GM19043 (cell line): ENCODE measurements around the gene RGS19.

Experiments used
- ATAC-seq: cut with Tn5 transposase; IDR thresholded peaks from one replicate; pipeline ENCODE4 v1.9.1; 2021; ENCODE audit warnings: low read depth; ENCODE audit not compliant: unreplicated experiment

Gene RGS19

DNA sequence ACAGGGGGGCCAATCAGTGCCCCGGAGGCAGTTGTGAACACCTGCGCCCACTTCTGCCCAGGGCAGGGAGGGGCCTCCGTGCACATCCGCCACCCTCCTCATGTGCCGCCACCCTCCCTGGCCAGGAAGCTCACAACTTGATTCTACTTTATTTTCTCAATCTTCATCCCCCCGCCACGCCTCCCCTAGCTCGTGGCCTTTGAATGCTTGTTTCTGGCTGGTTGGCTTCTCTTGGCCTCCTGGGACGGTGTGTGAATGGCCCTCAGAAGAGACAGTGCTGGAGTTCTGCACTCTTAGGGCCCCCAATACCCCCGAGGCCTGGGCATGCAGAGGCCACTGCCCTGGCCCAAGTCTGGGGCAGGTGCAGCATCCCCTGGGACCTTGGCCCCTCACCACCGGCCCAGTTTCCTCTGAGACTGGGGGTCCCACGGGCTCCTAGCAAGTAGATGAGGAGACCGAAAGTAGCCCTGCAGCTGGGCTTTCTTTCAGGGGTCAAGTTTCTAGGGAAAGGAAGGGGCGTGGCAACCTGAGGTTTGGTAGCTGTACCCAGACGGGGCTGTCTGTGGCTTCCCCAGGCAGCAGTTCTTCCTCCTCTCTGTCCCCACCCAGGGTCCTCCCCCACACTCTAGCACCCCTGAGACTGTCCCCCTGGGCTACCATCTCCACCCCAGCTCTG lies 1.3 kb downstream of the RGS19 start:
- ATAC-seq = no peak

GRCh38 chr20:64077541-64077875 lies 1.8 kb downstream of the RGS19 start:
- no peak for ATAC-seq

DNA sequence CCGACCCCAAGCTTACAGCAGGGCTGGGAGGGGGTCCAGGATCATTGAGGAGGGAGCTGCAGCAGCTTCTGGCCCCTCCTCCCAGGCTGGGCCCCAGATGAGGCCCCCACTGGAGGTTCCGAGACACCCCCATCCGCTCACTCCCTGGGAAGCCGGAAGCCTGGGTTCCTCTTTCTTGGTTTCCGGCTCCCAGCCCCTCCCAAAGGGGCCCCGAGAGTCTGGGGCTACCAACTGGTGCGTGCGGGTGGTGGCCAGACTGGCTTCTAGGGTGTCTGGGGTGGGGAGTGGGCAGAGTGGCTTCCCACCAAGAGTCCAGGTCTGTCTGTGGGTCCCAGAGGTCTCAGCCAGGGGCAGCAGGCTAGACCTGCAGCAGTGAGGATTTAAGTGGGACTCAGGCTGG lies 2.2 kb downstream of the RGS19 start:
- no peak for ATAC-seq

GRCh38 chr20:64076061-64076997 lies 3.0 kb downstream of the RGS19 start:
- no peak for ATAC-seq

DNA sequence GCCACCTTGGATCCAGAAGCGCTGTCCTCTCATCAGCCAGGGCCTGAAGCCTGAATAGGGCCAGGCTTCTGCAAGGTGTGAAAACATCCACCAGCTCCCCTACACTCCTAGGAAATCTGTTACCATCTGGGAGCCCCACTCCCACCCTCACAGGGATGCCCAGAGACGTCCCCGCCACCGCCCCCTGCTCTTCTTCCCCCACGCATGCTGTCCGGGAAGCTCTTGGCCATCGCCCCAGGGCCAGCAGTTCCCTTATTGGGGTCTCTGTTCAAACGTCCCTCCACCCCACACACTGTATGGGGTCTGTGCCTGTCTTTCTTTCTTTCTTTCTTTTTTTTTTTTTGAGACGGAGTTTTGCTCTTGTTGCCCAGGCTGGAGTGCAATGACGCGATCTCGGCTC lies 3.8 kb downstream of the RGS19 start:
- ATAC-seq = no peak

DNA sequence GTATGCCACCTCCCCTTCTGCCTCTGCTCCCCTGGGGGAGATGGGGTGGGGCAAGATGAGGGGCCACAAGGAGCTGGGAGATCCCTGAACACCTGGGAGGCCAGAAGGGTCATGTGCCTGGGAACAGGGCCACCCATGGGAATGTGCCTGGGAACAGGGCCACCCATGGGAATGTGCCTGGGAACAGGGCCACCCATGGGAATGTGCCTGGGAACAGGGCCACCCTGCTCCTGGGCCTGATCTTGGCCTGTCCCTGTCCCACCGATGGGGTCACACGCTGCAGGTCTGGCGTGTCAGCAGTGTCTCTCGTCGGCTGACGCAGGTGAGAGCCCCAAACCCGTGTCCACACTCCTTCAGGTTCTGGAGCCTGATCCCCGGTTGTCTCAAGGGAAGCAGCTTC lies 4.4 kb downstream of the RGS19 start:
- no peak for ATAC-seq

DNA sequence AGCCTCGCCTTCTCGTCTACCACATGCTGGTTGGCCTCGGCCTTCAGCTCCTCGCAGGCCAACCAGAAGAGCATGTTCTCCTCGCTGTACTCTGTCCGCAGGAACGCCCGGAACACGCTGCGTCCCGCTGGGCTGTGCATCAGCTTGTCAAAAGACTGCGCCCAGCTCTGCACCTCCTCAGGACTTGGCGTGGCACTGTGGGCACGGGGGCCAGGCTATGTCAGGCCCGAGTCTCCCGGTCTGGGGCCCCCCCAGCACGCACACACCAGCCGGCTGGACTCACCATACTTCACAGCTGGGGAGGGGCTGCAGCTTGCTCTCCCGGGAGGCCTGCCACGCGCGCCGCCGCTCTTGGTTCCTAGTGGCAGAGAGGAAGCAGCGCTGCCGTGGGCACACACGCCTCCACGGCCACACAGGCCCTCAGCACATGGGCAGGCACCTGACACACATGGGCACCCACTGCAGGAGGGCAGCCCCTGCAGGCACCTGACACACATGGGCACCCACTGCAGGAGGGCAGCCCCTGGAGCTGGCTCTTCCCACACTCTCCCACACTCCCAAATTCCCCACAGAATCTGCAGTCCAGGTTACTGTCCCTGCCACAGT lies 5.0 kb downstream of the RGS19 start:
- ATAC-seq = no peak

DNA sequence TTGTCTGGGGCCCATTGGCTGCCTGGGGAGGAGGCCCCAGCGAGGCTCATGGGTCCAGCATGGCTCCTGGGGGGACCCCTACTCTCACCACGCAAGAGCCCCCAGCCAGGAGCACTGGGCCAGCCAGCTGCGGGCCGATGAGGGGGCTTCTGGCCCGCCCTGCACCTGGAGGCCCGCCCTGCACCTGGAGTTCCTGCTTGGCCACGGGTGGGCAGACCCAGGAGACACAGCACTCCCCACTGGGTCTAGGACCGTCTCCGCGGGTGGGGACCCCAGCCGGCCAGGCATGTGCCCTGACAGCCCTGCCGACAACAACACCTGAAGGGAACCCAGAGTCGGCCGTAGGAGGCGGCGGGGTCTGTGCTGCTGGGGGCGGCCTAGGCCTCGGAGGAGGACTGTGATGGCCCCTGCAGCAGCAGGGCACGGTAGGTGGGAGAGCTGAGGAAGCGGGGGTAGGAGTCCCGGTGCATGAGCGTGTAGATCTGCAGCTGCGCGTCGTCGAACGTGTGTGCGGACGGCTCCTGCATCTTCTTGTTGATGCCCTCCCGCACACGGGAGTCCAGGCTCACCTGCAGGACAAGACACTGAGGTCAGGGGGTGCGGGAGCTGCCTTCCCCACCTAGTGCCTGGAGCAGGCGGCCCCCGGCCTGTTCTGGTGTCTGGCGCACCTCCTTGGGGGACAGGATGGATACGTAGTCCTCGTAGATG lies 5.7 kb downstream of the RGS19 start:
- ATAC-seq = no peak

DNA sequence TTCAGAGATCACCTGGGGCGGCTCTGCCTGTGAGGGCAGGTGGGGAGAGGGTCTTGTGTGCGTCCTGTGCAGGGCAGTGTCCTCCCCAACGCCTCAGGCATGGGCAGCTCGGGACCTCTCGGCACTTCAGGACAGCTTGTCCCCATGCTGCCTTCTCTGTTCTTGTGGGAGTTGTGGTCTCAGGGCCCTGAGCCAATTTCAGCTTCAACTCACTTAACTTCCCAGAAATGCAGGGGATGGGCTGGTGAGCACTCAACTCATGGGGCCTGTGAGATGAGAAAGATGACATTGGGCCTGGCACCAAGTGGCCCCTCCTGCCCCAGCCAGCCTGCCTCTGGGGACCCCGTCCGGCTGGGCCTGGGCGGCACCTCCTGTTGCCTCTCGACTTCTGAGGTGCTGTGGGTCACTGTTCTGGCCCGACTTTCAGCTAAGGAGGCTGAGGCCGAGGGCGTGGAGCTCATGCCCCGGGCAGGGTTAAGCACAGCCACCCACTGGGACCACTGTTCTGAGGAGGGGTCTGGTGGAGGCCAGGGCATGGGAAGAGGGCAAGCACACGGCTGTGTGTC lies 6.7 kb downstream of the RGS19 start:
- ATAC-seq = no peak

- no peak for ATAC-seq
These were observed 7.7 kb downstream of the RGS19 start for GRCh38 chr20:64071341-64072332.

GRCh38 chr20:64070244-64070993 lies 8.9 kb downstream of the RGS19 start:
- ATAC-seq = no peak

DNA sequence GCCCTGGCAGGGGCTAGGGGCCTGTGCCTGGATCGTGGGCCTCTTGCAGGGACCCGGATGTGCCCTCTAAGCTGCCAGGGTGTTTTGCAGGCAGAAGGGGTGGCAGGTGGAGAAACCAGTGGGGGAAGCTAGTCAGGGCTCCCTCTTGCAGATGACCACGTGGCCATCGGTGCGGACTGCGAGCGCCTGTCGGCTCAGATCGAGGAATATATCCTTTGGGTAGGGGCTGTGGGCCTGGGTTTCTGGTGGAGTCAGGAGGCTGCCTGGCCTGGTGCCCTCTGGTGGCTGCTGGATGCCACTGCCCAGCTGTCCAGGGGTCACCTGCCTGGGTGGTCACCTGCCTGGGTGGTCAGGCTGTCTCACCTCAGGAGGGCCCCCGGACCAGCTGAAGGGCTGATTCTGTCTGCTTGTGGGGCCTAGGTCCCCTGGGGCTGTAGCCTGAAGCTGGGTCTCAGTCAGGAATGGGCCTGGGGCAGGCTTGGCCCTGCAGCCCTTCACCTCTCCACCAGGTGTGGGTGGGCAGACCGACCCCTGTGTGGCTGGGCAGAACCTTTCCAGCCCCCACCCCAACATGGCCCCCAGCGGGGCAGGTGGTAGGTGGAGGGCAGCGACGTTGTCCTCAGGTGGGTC lies 9.6 kb downstream of the RGS19 start:
- no peak for ATAC-seq

DNA sequence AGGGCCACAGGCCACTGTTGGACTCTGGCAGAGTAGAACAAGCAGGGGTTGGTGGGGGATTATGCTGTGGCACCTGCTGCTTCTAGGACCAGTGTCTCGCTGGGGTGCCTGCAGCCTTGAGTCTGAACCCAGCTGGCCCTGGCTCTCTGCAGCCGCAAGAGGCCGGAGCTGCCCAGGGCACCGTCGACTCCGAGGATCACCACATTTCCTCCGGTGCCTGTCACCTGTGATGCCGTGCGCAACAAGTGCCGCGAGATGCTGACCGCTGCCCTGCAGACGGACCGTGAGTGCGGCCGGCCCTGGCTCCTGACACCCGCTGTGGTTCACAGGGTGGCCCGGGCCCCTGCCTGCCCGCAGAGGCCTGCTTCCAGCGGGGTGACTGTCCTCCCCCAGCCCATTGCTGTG lies 10.1 kb downstream of the RGS19 start:
- no peak for ATAC-seq

GRCh38 chr20:64068386-64069208 lies 10.7 kb downstream of the RGS19 start:
- ATAC-seq = no peak

DNA sequence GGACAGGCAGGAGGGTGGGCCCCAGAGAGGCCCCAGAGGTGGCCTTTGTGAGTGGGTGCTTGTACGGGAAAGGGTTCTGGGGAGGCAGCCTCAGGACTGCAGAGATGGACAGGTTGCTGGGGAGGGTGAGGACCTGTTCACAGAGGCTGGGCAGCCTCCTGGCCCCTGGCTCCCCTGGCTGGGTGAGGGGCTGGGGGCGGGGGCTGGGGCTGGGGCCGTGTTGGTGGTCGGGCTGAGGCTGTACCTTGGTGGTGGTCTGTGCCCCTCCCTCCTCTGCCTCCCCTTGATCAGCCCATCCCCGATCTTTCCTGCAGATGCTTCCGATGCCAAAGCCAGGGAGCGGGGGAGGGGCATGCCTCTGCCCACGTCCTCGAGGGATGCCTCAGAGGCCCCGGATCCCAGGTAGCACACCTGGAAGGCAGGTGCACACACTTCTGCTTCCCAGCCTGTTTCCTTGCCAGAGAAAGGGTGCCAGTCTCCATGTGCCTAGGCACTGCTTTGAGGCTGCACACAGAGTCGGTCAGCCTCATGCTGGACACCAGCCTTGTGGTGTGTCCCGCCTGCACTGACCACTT lies 11.5 kb downstream of the RGS19 start:
- no peak for ATAC-seq

GRCh38 chr20:64067005-64067632 lies 12.2 kb downstream of the RGS19 start:
- no peak for ATAC-seq

DNA sequence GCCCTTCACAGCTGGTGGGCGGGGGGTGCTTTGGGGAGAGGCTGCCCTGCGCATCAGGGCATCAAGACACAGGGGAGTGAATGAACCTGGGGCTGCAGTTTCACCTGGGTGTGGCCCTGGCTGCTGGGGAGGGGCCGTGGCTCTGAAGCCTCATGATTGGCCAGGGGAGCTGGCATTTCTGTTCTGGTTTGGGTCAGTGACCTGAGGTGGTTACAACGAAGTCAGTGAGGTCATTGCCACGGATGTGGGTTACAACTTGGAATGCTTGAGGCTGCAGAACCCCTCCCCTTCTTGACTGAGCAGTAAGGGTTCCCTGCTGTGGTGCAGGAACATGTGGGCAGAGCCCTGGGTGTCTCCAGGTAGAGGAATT lies 13.4 kb downstream of the RGS19 start:
- peak; percentile 49 for ATAC-seq
